Caco-2 (cell line): ENCODE results near the gene RPL28. TPM values are rescaled to one million over a fixed set of nuclear protein-coding genes. Genes with fewer than 3 reads are reported as not detected.

Experiments used
- BruUV-seq: library from RNA; stranded (reverse); fragments of 400-500 nt; replicated peaks from 2 replicates; lab custom pipeline; 2021; lab: Mats Ljungman, UMichigan
- CTCF ChIA-PET: fragments of 300-600 bp; sonication (Branson Sonifier 250); formaldehyde crosslinking; loops from one replicate; lab custom pipeline; 2022; ENCODE audit warnings: antibody characterized with exemption; lab: Charles Lee
- POLR2A ChIA-PET: fragments of 300-600 bp; sonication (Branson Sonifier 250); formaldehyde crosslinking; loops from one replicate; lab custom pipeline; 2022; ENCODE audit warnings: antibody characterized with exemption; lab: Charles Lee
- DNase-seq, 2 experiments: peaks; one replicate each; pipeline versions ENCODE4 v3.0.0 to v3.0.0-alpha.2; 2020 to 2022
- H3K27me3 ChIP-seq: replicated peaks from 2 replicates; pipeline ENCODE4 v1.6.0; 2011; ENCODE audit warnings: low read length; ENCODE audit not compliant: control insufficient read depth, insufficient read depth
- H3K36me3 ChIP-seq: 2 replicates; pipeline ENCODE4 v1.5.1; 2011; ENCODE audit warnings: low read length; ENCODE audit not compliant: control insufficient read depth, insufficient read depth
- H3K4me1 ChIP-seq: fragments of 250-450 bp; sonication (Bioruptor Pico); 2 replicates; pipeline ENCODE4 v1.5.1; 2020; ENCODE audit warnings: mild to moderate bottlenecking
- H3K4me3 ChIP-seq: 2 replicates; pipeline ENCODE4 v1.5.1; 2011; ENCODE audit warnings: low read depth, mild to moderate bottlenecking, control low read depth, low read length
- H3K9me3 ChIP-seq: fragments of 250-450 bp; sonication (Bioruptor Pico); 2 replicates; pipeline ENCODE4 v1.5.1; 2020; ENCODE audit warnings: mild to moderate bottlenecking, moderate library complexity
- H3K27ac Mint-ChIP-seq: one replicate; pipeline ENCODE4 v1.8.0; 2022; ENCODE audit warnings: mixed read lengths; ENCODE audit not compliant: unreplicated experiment
- H3K27me3 Mint-ChIP-seq: one replicate; pipeline ENCODE4 v1.8.0; 2022; ENCODE audit warnings: mixed read lengths; ENCODE audit not compliant: insufficient read depth, unreplicated experiment
- H3K36me3 Mint-ChIP-seq: one replicate; pipeline ENCODE4 v1.8.0; 2022; ENCODE audit warnings: mild to moderate bottlenecking, mixed read lengths; ENCODE audit not compliant: insufficient read depth, unreplicated experiment
- H3K4me1 Mint-ChIP-seq: one replicate; pipeline ENCODE4 v1.8.0; 2022; ENCODE audit warnings: low read depth, mixed read lengths; ENCODE audit not compliant: unreplicated experiment
- H3K4me3 Mint-ChIP-seq: one replicate; pipeline ENCODE4 v1.8.0; 2022; ENCODE audit warnings: mild to moderate bottlenecking, moderate library complexity, mixed read lengths; ENCODE audit not compliant: unreplicated experiment
- H3K9me3 Mint-ChIP-seq: one replicate; pipeline ENCODE4 v1.8.0; 2022; ENCODE audit warnings: mixed read lengths; ENCODE audit not compliant: unreplicated experiment
- CTCF ChIP-seq, 2 experiments: fragments of 200-600 bp in 1 of 2; IDR thresholded peaks; 1 replicate in 1 of 2; 2 replicates in 1 of 2; pipeline versions ENCODE4 v1.5.1 to v1.8.0; 2011 to 2022; ENCODE audit warnings: antibody characterized with exemption in 1 of 2, control low read depth in 1 of 2, inconsistent platforms in 1 of 2, low read depth in 1 of 2, low read length in 1 of 2, mild to moderate bottlenecking in 1 of 2, moderate library complexity in 1 of 2; ENCODE audit not compliant: insufficient read depth in 1 of 2, severe bottlenecking in 1 of 2, unreplicated experiment in 1 of 2
- intact Hi-C: fragments of 100-400 bp; cut with micrococcal nuclease; formaldehyde crosslinking; loops from one replicate; pipeline ENCODE4 v1.10.0; 2022; ENCODE audit not compliant: unreplicated experiment
- total RNA-seq: library from RNA; stranded (reverse); gene quantifications from 2 replicates; pipeline ENCODE4 v1.2.3, GENCODE V29; 2022

The RPL28 gene
- total RNA-seq, 1 experiment from 2014 or later, result 2,048 TPM

DNA sequence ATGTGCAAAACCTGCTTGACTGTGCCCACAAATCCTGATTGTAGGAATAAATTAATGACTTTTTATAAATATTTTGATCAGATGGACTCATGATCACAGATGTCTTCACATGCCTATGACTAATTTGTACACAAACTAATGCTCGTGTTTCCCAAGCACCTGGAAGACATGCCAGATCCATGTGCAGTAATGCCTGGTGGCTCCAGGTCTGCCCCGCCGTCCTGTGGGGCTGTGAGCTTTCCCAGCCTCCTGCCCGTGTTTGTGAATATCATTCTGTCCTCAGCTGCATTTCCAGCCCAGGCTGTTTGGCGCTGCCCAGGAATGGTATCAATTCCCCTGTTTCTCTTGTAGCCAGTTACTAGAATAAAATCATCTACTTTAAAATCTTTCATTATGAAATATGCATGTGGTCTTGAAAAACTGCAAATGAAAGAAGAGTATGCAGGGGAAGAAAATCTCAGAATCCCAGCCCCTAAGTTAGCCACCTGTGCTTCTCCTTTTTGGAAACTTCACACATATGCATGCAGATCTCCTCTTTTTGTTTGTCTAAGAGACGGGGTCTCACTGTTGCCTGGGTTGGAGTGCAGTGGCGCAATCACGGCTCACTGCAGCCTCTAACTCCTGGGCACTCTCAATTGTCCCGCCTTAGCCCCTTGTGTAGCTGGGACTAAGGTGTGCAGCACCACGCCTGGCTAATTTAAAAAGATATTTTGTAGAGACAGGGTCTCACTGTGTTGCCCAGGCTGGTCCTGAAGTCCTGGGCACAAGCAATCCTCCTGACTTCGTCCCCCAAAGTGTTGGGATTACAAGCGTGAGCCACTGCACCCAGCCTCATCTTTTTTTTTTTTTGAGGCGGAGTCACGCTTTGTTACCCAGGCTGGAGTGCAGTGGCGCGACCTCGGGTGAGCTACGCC is 6.2 kb downstream of the RPL28 start:
- Mint-ChIP-seq H3K36me3 (peaks cover 52% of the 10 kb centered on the region), H3K27ac (no peak overlapping the region), H3K4me1 (peaks cover 2% of the 10 kb centered on the region), H3K27me3 (no peaks in the 10 kb centered on the region), H3K9me3 (no peaks in the 10 kb centered on the region), H3K4me3 (no peak overlapping the region)
- no peak overlapping the region for H3K4me3 ChIP-seq
- BruUV-seq, result no TSS peak
- H3K9me3 ChIP-seq, result no peaks in the 10 kb centered on the region
- ChIA-PET CTCF (no interaction called here), POLR2A (no interaction called here)
- intact Hi-C loops, result no loop called here
- H3K36me3 ChIP-seq, result peaks cover 18% of the 10 kb centered on the region
- no peak for DNase-seq
- no peaks in the 10 kb centered on the region for H3K27me3 ChIP-seq
- peaks cover 17% of the 10 kb centered on the region for H3K4me1 ChIP-seq
- TF ChIP-seq CTCF (IDR thresholded peaks at IDR 0.05; ENCODE audit: insufficient read depth in 1 of 2, low read depth in 1 of 2, low read length in 1 of 2, severe bottlenecking in 1 of 2, unreplicated experiment in 1 of 2), result no peak

DNA sequence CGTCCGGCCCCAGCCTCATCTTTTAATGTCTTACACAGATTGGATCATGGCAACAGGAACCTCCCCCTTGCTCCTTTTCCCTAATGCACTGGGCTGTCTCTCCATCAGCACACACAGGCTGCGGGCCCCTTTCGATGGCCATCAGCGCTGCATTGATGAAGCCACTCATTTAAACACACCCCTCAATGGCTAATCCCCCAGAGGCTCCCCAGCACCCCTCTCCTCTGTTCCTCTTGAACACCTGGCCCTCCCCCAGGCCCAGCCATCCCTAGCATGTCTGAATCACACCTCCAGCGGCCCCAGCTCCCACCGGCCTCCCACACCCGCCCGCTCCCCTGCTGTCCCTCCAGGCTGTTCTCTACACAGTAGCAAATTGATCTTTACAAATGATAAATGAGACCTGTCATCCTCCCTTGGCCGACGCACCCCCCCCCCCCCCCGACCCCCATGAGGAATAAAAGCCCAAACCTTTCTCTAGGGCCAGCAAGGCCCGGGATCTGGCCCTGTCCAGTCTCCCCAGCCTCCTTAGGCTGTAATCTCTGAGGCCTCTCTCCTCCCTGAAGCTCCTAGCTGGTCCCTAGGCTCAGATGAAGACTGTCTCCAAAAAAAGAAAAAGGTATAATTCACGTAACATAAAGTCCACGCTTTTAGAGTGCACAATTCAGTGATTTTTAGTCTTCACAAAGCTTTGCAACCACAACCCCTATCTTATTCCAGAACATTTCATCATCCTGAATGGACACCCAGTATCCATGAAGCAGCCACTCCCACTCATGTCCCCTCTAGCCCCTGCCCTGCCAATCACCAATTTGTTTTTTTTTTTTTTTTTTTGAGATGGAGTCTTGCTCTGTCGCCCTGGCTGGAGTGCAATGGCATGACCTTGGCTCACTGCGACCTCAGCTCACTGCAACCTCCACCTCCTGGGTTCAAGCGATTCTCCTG is 7.4 kb downstream of the RPL28 start:
- H3K4me3 ChIP-seq, result no peak overlapping the region
- Mint-ChIP-seq H3K9me3 (no peaks in the 10 kb centered on the region), H3K4me3 (no peak overlapping the region), H3K27me3 (no peaks in the 10 kb centered on the region), H3K27ac (no peak overlapping the region), H3K36me3 (peaks cover 51% of the 10 kb centered on the region), H3K4me1 (no peaks in the 10 kb centered on the region)
- ChIA-PET CTCF (interaction anchor here (0.6 to 1.3 kb wide), 3 partner anchors 8 to 142 kb away, joined by 4 to 6 read pairs (median 5); no protein-coding TSS in a partner anchor), POLR2A (interaction anchor here (1.7 kb wide), 1 partner anchor 8 kb away, joined by 4 read pairs; the partner anchor contains the start of gene TMEM238)
- no peak for TF ChIP-seq CTCF (IDR thresholded peaks at IDR 0.05; ENCODE audit: insufficient read depth in 1 of 2, low read depth in 1 of 2, low read length in 1 of 2, severe bottlenecking in 1 of 2, unreplicated experiment in 1 of 2)
- H3K9me3 ChIP-seq, result no peaks in the 10 kb centered on the region
- BruUV-seq, result no TSS peak
- DNase-seq, result no peak
- H3K36me3 ChIP-seq, result peaks cover 9% of the 10 kb centered on the region
- H3K27me3 ChIP-seq, result no peaks in the 10 kb centered on the region
- intact Hi-C loops, result no loop called here
- peaks cover 6% of the 10 kb centered on the region for H3K4me1 ChIP-seq
